Activated CD8-positive, alpha-beta memory T cell treated with anti-CD3 and anti-CD28 coated beads, Interleukin-2, amount 50 U/mL, for 24 hours (primary cell): ENCODE results near the gene L3MBTL1.

Experiments
- DNase-seq: peaks from one replicate; pipeline ENCODE4 v3.0.0-alpha.2; 2020; ENCODE audit errors: extremely low read depth

The L3MBTL1 gene

DNA sequence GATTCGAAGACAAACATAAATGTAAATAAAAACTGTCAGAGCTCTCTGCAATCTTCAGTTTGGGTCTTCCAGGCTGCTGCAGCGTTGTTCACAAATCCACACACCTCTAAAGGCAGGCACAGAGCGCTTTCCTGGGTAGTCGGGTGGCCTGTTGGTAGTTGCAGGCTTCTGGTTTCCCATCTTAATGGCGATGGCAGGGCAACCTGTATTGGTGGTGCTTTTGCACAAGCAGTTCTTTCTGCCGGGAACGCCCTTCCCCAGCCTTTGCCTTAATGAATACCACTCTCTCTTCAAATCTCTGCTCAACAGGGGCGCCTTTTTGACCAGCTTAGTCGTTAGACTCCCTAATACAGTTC, 82.5 kb downstream of the L3MBTL1 start:
- DNase-seq = no peak

GRCh38 chr20:43590392-43591303, 83.2 kb downstream of the L3MBTL1 start, which contains the start of gene IFT52:
Gene IFT52, plus strand, starts transcription at chr20:43590937. Its CDS starts 3,762 bp downstream, at chr20:43594699.
- peak; percentile 76 for DNase-seq
